ENCODE results near the gene CALHM1. TPM values are rescaled to one million over a fixed set of nuclear protein-coding genes. Genes with fewer than 3 reads are reported as not detected.
"Not testable (repeated sequence)": the region's sequence is repeated elsewhere in the genome, so short reads cannot be mapped to it uniquely, and the experiment has no call there.

CALHM1 gene
- total RNA-seq, 1 donor: not detected

DNA sequence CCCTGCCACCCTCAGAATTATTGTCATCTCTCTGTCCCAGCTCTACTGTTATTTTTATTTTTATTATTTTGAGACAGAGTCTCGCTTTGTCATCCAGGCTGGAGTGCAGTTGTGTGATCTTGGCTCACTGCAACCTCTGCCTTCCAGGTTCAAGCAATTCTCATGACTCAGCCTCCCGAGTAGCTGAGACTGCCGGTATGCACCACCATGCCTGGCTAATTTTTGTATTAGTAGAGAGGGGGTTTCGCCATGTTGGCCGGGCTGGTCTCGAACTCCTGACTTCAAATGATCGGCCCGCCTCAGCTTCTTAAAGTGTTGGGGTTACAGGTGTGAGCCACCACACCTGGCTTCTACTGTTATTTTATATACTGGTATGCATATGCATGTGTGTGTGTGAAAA lies 17.5 kb downstream of the CALHM1 start:
- Histone ChIP-seq H3K27me3 (ENCODE audit: insufficient read depth, low read length) (no peaks in the 10 kb centered on the region), H3K4me1 (ENCODE audit: insufficient read depth, low read length) (no peaks in the 10 kb centered on the region), H3K9me3 (ENCODE audit: low read depth, low read length) (no peaks in the 10 kb centered on the region), H3K4me3 (ENCODE audit: low read length) (no peak overlapping the region)

DNA sequence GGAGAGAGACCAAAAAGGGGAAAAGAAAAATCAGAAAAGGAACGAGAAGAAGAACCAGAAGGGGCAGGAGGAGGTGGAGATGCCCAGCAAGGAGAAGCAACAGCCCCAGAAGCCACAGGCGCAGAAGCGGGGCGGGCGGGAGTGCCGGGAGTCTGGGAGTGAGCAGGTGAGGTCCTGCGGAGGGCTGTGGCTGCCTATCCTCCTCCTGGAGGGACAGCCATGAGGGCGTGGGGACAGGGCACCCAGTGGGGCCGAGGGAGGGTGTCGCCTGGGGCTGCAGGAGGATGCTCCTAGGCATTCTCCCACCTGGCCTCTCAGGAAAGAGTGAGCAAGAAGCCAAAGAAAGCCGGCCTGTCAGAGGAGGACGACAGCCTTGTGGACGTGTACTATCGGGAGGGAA lies 18.3 kb downstream of the CALHM1 start:
- H3K27me3 ChIP-seq (ENCODE audit: insufficient read depth, low read length): no peaks in the 10 kb centered on the region
- no peaks in the 10 kb centered on the region for H3K9me3 ChIP-seq (ENCODE audit: low read depth, low read length)
- no peak overlapping the region for H3K4me3 ChIP-seq (ENCODE audit: low read length)
- no peaks in the 10 kb centered on the region for H3K4me1 ChIP-seq (ENCODE audit: insufficient read depth, low read length)

DNA sequence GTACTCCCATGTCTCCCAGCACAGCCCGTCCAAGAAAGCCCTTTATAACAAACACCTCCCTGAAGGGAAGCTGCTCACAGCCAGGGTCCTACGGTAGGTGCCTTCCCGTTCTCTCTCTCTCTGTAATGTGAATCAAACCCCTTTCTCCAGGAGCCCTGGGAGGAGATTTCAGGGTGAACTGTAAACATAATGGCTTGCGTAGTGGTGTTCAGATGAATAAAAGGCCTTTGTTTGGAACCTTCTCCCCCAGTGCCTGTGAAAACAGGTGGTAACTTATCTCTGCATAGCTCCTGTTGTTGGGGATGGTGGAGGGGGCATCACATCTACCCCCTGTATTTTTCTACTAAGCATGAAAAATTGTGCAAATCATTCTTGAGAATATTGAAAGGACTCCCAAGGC lies 18.9 kb downstream of the CALHM1 start:
- Histone ChIP-seq H3K9me3 (ENCODE audit: low read depth, low read length) (no peaks in the 10 kb centered on the region), H3K4me3 (ENCODE audit: low read length) (no peak overlapping the region)

DNA sequence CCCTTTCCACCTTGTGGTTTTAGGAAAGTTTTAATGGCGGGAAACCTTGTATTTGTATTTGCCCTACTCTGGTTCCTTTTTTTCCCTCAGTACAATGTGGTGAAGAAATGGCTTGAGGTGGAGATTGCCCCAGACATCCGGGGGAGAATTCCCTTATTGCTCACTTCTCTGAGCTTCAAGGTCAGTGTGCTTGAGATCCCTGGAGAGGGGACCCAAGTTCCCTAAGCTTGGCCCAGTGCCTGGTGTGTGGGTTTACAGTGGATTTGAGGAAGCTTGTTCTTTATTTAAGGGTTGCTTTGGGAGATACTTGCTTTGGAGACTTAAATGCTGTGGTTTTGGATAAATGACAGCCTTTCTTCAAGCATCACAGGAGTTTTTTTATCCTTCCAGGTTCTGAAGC lies 24.8 kb downstream of the CALHM1 start:
- Histone ChIP-seq H3K4me3 (ENCODE audit: low read length) (no peak overlapping the region), H3K9me3 (ENCODE audit: low read depth, low read length) (no peaks in the 10 kb centered on the region), H3K4me1 (ENCODE audit: insufficient read depth, low read length) (peaks cover 19% of the 10 kb centered on the region), H3K27me3 (ENCODE audit: insufficient read depth, low read length) (no peaks in the 10 kb centered on the region)

More for the DNA sequence above, 18.9 kb downstream of the CALHM1 start:
- H3K4me1 ChIP-seq (ENCODE audit: insufficient read depth, low read length): no peaks in the 10 kb centered on the region
- no peaks in the 10 kb centered on the region for H3K27me3 ChIP-seq (ENCODE audit: insufficient read depth, low read length)

DNA sequence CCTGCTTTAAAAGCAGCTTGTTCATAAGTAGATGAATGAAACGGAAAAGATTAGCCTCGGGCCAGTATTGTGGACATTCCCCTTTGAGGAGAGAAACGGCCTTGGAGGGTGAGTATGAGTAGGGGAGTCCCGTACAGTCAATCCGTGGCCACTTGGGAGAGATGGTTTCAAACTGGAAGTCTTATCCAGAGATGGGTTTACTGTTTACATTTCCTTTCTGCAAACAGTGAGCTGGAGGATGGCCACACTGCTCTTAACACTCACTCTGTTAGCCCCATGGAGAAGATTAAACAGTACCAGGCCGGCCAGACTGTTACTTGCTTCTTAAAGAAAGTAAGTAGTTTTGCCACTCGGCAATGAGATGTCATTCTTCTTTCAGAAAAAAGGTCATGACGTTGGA lies 26.8 kb downstream of the CALHM1 start:
- Histone ChIP-seq H3K4me1 (ENCODE audit: insufficient read depth, low read length) (peaks cover 19% of the 10 kb centered on the region), H3K27me3 (ENCODE audit: insufficient read depth, low read length) (no peaks in the 10 kb centered on the region), H3K9me3 (ENCODE audit: low read depth, low read length) (no peaks in the 10 kb centered on the region), H3K4me3 (ENCODE audit: low read length) (no peak overlapping the region)

DNA sequence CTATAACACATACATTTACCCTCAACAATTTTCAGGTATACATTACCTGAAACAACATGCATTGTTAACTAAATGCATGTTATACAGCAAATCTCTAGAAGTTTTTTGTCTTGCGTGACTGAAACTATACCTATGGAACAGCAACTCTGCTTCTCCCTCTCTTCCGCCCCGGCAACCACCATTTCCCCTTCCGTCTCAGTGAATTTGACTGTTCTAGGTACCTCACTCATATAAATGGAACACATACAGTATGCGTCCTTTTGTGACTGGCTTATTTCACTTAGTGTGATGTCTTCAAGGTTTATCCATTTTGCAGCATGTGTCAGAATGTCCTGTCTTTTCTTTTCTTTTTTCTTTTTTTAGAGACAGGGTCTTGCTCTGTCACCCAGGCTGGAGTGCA lies 29.1 kb downstream of the CALHM1 start:
- Histone ChIP-seq H3K27me3 (ENCODE audit: insufficient read depth, low read length) (no peaks in the 10 kb centered on the region), H3K9me3 (ENCODE audit: low read depth, low read length) (no peaks in the 10 kb centered on the region), H3K4me3 (ENCODE audit: low read length) (no peak overlapping the region), H3K4me1 (ENCODE audit: insufficient read depth, low read length) (peaks cover 19% of the 10 kb centered on the region)

DNA sequence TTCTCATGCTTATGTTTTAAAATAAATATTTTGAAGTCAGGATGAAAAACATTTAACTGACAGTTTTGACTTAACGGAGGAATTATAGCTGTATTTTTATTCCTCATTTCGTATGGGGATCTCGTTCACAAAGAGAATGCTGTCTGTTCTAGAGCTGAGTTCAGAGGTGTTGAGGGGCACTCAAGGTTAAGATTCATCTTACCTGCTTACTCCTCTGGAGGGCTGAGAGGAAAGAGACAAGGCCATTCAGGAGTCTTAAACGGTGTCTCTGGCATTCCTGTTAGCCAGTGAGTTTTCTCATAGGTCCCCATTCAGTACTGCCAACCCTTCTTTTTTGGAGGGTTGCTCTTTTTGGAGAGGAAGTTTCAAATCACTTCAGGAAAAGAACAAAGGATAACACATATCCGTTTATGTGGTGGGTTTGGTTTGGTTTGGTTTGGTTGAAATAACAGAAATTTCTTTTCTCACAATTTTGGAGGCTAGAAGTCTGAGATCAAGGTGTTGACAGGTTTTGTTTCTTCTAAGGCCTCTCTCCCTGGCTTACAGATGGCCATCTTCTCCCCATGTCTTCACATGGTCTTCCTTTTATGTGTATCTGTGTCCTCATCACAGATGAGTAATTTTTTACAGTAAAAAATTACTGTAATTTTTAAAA lies 29.6 kb downstream of the CALHM1 start:
- no peaks in the 10 kb centered on the region for H3K27me3 ChIP-seq (ENCODE audit: insufficient read depth, low read length)
- H3K4me3 ChIP-seq (ENCODE audit: low read length): no peak overlapping the region
- peaks cover 17% of the 10 kb centered on the region for H3K4me1 ChIP-seq (ENCODE audit: insufficient read depth, low read length)
- no peaks in the 10 kb centered on the region for H3K9me3 ChIP-seq (ENCODE audit: low read depth, low read length)

DNA sequence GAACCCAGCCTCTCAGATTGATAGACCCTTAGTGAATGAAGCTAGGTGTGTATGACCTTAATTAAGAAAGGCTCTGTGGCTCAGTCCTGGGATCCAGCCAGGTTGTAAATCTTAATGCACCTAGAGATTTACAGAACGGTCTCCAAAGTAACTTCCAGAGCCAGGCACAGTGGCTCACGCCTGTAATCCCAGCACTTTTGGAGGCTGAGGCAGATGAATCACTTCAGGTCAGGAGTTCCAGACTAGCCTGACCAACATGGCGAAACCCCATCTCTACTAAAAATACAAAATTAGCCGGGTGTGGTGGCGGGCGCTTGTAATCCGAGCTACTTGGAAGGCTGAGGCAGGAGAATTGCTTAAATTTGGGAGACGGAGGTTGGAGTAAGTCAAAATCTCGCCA lies 30.8 kb downstream of the CALHM1 start:
- H3K27me3 ChIP-seq (ENCODE audit: insufficient read depth, low read length): no peaks in the 10 kb centered on the region
- peaks cover 9% of the 10 kb centered on the region for H3K4me1 ChIP-seq (ENCODE audit: insufficient read depth, low read length)
- H3K9me3 ChIP-seq (ENCODE audit: low read depth, low read length): no peaks in the 10 kb centered on the region
- no peak overlapping the region for H3K4me3 ChIP-seq (ENCODE audit: low read length)

DNA sequence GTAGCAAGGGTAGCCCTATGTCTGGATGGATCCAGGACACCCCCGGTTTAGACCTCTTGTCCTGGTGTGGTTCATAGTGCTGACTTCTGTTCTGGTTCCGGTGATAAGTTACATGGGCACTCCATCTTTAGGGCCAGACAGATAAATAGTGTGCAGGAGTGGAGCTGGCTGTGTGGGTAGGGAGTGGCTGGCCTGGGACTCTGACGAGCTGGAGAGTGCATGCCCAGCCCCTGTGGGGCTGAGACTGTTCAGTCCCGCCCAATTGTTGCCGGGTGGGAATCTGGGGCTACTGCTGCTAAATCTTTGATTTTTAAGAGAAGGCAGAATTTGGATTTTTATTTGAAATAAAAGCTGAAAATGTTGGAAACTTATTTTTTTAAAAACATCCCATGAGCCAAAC lies 35.0 kb downstream of the CALHM1 start:
- no peaks in the 10 kb centered on the region for H3K4me1 ChIP-seq (ENCODE audit: insufficient read depth, low read length)
- H3K4me3 ChIP-seq (ENCODE audit: low read length): no peak overlapping the region
- no peaks in the 10 kb centered on the region for H3K9me3 ChIP-seq (ENCODE audit: low read depth, low read length)
- no peaks in the 10 kb centered on the region for H3K27me3 ChIP-seq (ENCODE audit: insufficient read depth, low read length)

DNA sequence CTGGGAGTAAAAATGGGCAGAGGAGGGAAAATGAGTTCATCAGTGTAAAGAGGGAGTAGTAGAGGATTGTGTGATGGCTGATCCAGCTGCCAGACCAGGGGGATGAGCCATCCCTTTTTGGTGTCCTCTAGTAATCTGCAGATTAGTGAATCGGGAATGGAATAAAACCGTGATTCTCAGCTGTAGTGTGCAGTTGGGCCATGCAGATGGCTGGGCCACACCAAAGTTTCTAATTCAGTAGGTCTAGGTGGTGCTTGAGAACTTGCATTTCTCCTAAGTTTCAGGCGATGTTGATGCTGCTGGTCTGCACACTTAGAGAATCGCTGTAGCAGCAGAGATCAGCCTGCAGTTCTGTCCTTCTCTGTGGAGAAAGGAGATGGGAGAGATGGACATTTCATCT lies 39.6 kb downstream of the CALHM1 start:
- Histone ChIP-seq H3K4me3 (ENCODE audit: low read length) (no peak overlapping the region), H3K9me3 (ENCODE audit: low read depth, low read length) (no peaks in the 10 kb centered on the region), H3K4me1 (ENCODE audit: insufficient read depth, low read length) (no peaks in the 10 kb centered on the region), H3K27me3 (ENCODE audit: insufficient read depth, low read length) (no peaks in the 10 kb centered on the region)

DNA sequence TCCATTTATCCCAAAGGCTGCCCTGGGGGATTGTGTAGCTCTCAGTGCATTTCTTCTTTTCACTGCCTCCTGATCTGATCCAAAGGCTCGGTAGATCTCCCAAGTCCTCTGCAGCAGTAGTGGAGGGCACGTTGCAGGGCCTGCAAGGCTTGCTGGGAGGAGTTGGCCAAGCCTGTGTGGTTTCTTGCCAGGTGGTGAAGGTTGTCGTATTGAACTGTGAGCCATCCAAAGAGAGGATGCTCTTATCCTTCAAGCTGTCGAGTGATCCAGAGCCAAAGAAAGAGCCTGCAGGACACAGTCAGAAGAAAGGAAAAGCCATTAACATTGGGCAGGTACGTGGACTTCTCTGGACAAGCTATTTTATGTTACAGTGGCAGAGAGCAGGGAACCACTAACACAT lies 41.1 kb downstream of the CALHM1 start:
- no peaks in the 10 kb centered on the region for H3K4me1 ChIP-seq (ENCODE audit: insufficient read depth, low read length)
- H3K9me3 ChIP-seq (ENCODE audit: low read depth, low read length): no peaks in the 10 kb centered on the region
- H3K27me3 ChIP-seq (ENCODE audit: insufficient read depth, low read length): no peaks in the 10 kb centered on the region
- no peak overlapping the region for H3K4me3 ChIP-seq (ENCODE audit: low read length)

DNA sequence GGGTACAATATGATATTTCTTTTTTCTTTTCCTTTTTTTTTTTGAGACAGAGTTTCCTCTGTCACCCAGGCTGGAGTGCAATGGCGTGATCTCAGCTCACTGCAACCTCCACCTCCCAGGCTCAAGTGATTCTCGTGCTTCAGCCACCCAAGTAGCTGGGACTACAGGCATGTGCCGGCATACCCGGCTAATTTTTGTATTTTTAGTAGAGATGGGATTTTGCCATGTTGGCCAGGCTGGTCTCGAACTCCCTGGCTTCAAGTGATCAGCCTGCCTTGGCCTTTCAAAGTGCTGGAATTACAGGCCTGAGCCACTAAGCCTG lies 41.6 kb downstream of the CALHM1 start:
- H3K4me3 ChIP-seq (ENCODE audit: low read length); H3K27me3 ChIP-seq (ENCODE audit: insufficient read depth, low read length); H3K9me3 ChIP-seq (ENCODE audit: low read depth, low read length); H3K4me1 ChIP-seq (ENCODE audit: insufficient read depth, low read length): not testable (repeated sequence)

DNA sequence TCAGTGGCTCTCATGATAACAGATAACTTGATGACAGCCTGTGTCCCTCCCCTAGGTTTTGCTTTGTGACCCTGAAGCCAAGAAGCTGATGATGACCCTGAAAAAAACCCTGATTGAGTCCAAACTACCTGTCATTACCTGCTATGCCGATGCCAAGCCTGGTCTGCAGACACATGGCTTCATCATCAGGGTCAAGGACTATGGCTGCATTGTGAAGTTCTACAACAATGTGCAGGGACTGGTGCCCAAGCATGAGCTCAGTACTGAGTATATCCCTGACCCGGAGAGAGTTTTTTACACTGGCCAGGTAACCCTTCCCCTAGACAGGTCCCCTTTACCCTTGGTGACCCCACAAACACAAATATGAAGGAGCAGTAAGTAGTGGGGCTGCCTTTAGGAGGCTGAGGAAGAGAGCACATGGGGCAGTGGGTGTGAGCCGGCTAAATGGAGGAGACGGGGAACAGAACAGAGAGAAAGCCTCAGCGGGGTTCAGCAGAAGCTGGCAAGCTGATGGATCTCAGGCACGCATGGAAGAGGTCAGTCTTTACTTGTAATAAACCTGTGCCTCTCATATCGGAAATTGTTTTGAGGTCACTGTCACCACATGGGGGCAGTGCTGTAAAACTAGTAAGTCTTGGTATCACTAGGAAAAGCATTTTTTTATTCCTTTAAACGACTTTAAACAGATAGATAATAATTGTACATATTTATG lies 42.1 kb downstream of the CALHM1 start:
- H3K27me3 ChIP-seq (ENCODE audit: insufficient read depth, low read length): no peaks in the 10 kb centered on the region

DNA sequence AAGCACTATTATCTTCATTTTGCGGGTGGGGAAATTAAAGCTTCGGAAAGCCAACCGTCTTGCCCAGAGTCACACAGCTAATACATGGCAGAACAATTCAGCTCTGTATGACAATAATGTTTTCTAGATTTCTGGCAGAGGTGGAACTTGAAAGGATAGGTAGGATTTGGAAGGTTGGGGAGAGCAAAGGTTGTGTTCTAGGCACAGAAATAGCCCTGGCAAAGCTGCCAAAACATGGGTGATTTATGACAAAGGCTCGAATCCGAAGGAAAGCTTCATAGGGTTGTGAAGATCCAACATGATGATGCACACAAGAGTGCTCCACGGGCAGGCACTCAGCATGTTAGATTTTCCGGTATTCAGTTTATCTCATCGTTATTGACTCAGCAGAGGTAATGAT lies 43.1 kb downstream of the CALHM1 start:
- Histone ChIP-seq H3K4me1 (ENCODE audit: insufficient read depth, low read length) (no peaks in the 10 kb centered on the region), H3K27me3 (ENCODE audit: insufficient read depth, low read length) (no peaks in the 10 kb centered on the region), H3K9me3 (ENCODE audit: low read depth, low read length) (no peaks in the 10 kb centered on the region), H3K4me3 (ENCODE audit: low read length) (no peak overlapping the region)

More for the DNA sequence above, 42.1 kb downstream of the CALHM1 start:
- Histone ChIP-seq H3K9me3 (ENCODE audit: low read depth, low read length) (no peaks in the 10 kb centered on the region), H3K4me3 (ENCODE audit: low read length) (no peak overlapping the region), H3K4me1 (ENCODE audit: insufficient read depth, low read length) (no peaks in the 10 kb centered on the region)

DNA sequence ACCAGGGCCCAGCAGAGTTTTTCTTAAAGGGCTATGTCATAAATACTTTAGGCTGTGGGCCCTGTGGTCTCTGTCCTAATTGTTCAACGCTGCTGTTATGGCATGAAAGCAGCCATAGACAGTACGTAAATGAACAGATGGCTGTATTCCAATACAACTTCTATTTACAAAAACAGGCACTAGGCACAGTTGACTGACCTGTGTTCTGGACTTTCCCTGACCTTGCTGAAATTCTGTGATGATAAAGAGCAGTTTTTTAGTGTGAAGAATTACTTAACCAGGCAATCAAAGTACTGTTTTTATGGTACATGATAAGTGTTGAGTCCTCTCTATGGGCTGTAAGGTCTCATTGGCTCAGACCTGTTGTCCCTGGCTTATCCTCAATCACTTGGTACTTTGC lies 45.1 kb downstream of the CALHM1 start:
- H3K4me1 ChIP-seq (ENCODE audit: insufficient read depth, low read length): no peaks in the 10 kb centered on the region
- no peaks in the 10 kb centered on the region for H3K27me3 ChIP-seq (ENCODE audit: insufficient read depth, low read length)
- H3K4me3 ChIP-seq (ENCODE audit: low read length): no peak overlapping the region
- no peaks in the 10 kb centered on the region for H3K9me3 ChIP-seq (ENCODE audit: low read depth, low read length)
